H1 (cell line): ENCODE measurements around the gene TMEM204. TPM values are rescaled to one million over a fixed set of nuclear protein-coding genes. Genes with fewer than 3 reads are reported as not detected.

Experiments used
- CTCF ChIA-PET: fragments of 300-600 bp; sonication (Branson Sonifier 250); formaldehyde crosslinking; loops from one replicate; lab custom pipeline; 2021; ENCODE audit not compliant: partially characterized antibody; lab: Charles Lee
- POLR2A ChIA-PET: fragments of 300-600 bp; sonication (Branson Sonifier 250); formaldehyde crosslinking; loops from one replicate; lab custom pipeline; 2021; ENCODE audit warnings: inconsistent platforms; ENCODE audit not compliant: partially characterized antibody; lab: Charles Lee
- DNase-seq, 2 experiments: peaks; one replicate each; pipeline versions ENCODE4 v3.0.0 to v3.0.0-alpha.2; 2010 to 2022; ENCODE audit warnings: low spot score in 2 of 2, low read depth in 1 of 2, mixed read lengths in 1 of 2
- FAIRE-seq: peaks from 2 replicates; lab custom pipeline; 2011; peaks lifted over from hg19 to GRCh38; lab: Jason Lieb, UNC
- H2AFZ ChIP-seq: 2 replicates; pipeline ENCODE4 v1.8.1; 2012; ENCODE audit warnings: low read length, inconsistent platforms
- H2AK5ac ChIP-seq: 2 replicates; pipeline ENCODE4 v1.6.1; 2013; ENCODE audit warnings: low read depth, low read length
- H2BK120ac ChIP-seq: replicated peaks from 2 replicates; pipeline ENCODE3; 2013; ENCODE audit warnings: low read depth, low read length, inconsistent platforms
- H2BK12ac ChIP-seq: 2 replicates; pipeline ENCODE4 v1.6.1; 2013; ENCODE audit warnings: low read depth, low read length
- H2BK15ac ChIP-seq: 2 replicates; pipeline ENCODE4 v1.6.1; 2013; ENCODE audit warnings: low read length
- H2BK20ac ChIP-seq: 2 replicates; pipeline ENCODE4 v1.6.1; 2013; ENCODE audit warnings: low read length
- H2BK5ac ChIP-seq: 2 replicates; pipeline ENCODE4 v1.6.1; 2013; ENCODE audit warnings: low read depth, low read length
- H3K14ac ChIP-seq: 2 replicates; pipeline ENCODE4 v1.6.1; 2013; ENCODE audit warnings: inconsistent platforms; ENCODE audit not compliant: insufficient read length
- H3K18ac ChIP-seq: 2 replicates; pipeline ENCODE4 v1.6.1; 2013; ENCODE audit warnings: low read length; ENCODE audit errors: extremely low read depth
- H3K23ac ChIP-seq: 2 replicates; pipeline ENCODE4 v1.6.1; 2013; ENCODE audit warnings: inconsistent platforms; ENCODE audit not compliant: insufficient read length
- H3K23me2 ChIP-seq: 2 replicates; pipeline ENCODE4 v1.6.1; 2013; ENCODE audit warnings: low read depth, low read length
- H3K27ac ChIP-seq: 2 replicates; pipeline ENCODE4 v1.6.1; 2011; ENCODE audit warnings: low read depth, low read length, inconsistent platforms
- H3K27me3 ChIP-seq, 4 experiments: replicated peaks in 1 of 4; 1 replicate in 1 of 4; 2 replicates in 3 of 4; pipeline versions ENCODE4 v1.6.1 to v1.8.1; 2011 to 2013; ENCODE audit warnings: low read length in 3 of 4, mild to moderate bottlenecking in 3 of 4, inconsistent platforms in 2 of 4, mixed read lengths in 2 of 4, moderate library complexity in 1 of 4; ENCODE audit not compliant: control insufficient read depth in 3 of 4, insufficient read depth in 3 of 4; ENCODE audit errors: extremely low read depth in 1 of 4
- H3K36me3 ChIP-seq, 4 experiments: 2 replicates each; pipeline versions ENCODE4 v1.6.1 to v1.8.1; 2011 to 2013; ENCODE audit warnings: mild to moderate bottlenecking in 4 of 4, low read length in 3 of 4, moderate library complexity in 2 of 4, control low read depth in 1 of 4, inconsistent platforms in 1 of 4; ENCODE audit not compliant: insufficient read depth in 4 of 4, control insufficient read depth in 2 of 4
- H3K4ac ChIP-seq: replicated peaks from 2 replicates; pipeline ENCODE3; 2013; ENCODE audit warnings: low read length, low read depth, mixed read lengths, inconsistent platforms; ENCODE audit not compliant: insufficient read length
- H3K4me1 ChIP-seq, 4 experiments: replicated peaks in 1 of 4; 1 replicate in 1 of 4; 2 replicates in 3 of 4; pipeline versions ENCODE4 v1.6.1 to v1.8.1; 2011 to 2013; ENCODE audit warnings: low read length in 3 of 4, inconsistent platforms in 2 of 4, mixed read lengths in 1 of 4; ENCODE audit not compliant: insufficient read depth in 4 of 4, control insufficient read depth in 3 of 4
- H3K4me2 ChIP-seq, 2 experiments: 2 replicates each; pipeline versions ENCODE4 v1.6.1 to v1.8.1; 2011 to 2013; ENCODE audit warnings: low read depth in 2 of 2, low read length in 2 of 2, control low read depth in 1 of 2, inconsistent platforms in 1 of 2, mild to moderate bottlenecking in 1 of 2; ENCODE audit not compliant: insufficient read depth in 1 of 2
- H3K4me3 ChIP-seq, 4 experiments: fragments of 200-600, 300-600 bp in 1 of 4; sonication (generic), shearing (Covaris generic), sonication (Bioruptor Twin) in 1 of 4; 2 replicates each; pipeline versions ENCODE4 v1.5.1 to v1.8.1; 2011 to 2016; ENCODE audit warnings: low read length in 4 of 4, low read depth in 3 of 4, control low read depth in 2 of 4, inconsistent platforms in 2 of 4, mild to moderate bottlenecking in 2 of 4, mixed read lengths in 1 of 4, moderate library complexity in 1 of 4; ENCODE audit not compliant: insufficient read depth in 2 of 4; ENCODE audit errors: extremely low read depth in 1 of 4
- H3K56ac ChIP-seq: replicated peaks from 2 replicates; pipeline ENCODE3; 2013; ENCODE audit warnings: low read depth, mild to moderate bottlenecking, mixed read lengths, low read length, inconsistent platforms; ENCODE audit not compliant: insufficient read length
- H3K79me1 ChIP-seq: 2 replicates; pipeline ENCODE4 v1.6.1; 2013; ENCODE audit warnings: low read depth, low read length, control low read depth
- H3K79me2 ChIP-seq, 2 experiments: 2 replicates each; pipeline versions ENCODE4 v1.6.1 to v1.8.1; 2012 to 2013; ENCODE audit warnings: low read length in 2 of 2, mild to moderate bottlenecking in 2 of 2, inconsistent platforms in 1 of 2; ENCODE audit not compliant: insufficient read depth in 2 of 2, control insufficient read depth in 1 of 2
- H3K9ac ChIP-seq, 4 experiments: replicated peaks in 1 of 4; 1 replicate in 1 of 4; 2 replicates in 3 of 4; pipeline versions ENCODE4 v1.6.1 to v1.8.1; 2011 to 2013; ENCODE audit warnings: low read depth in 3 of 4, low read length in 3 of 4, control low read depth in 2 of 4, mild to moderate bottlenecking in 2 of 4, moderate library complexity in 2 of 4, inconsistent platforms in 1 of 4; ENCODE audit errors: extremely low read depth in 1 of 4
- H3K9me3 ChIP-seq, 2 experiments: 2 replicates each; pipeline versions ENCODE4 v1.6.1 to v1.8.1; 2012 to 2013; ENCODE audit warnings: mild to moderate bottlenecking in 2 of 2, moderate library complexity in 2 of 2, control low read depth in 1 of 2, inconsistent platforms in 1 of 2, low read depth in 1 of 2, low read length in 1 of 2, mixed read lengths in 1 of 2; ENCODE audit not compliant: insufficient read depth in 2 of 2
- H4K20me1 ChIP-seq, 2 experiments: replicated peaks in 1 of 2; 2 replicates each; pipeline versions ENCODE3 to v1.8.1; 2011 to 2013; ENCODE audit warnings: inconsistent platforms in 2 of 2, low read length in 2 of 2, mild to moderate bottlenecking in 1 of 2; ENCODE audit not compliant: insufficient read depth in 2 of 2, control insufficient read depth in 1 of 2
- H4K5ac ChIP-seq: 2 replicates; pipeline ENCODE4 v1.6.1; 2013; ENCODE audit warnings: low read length, low read depth, mixed read lengths, inconsistent platforms; ENCODE audit not compliant: insufficient read length
- H4K8ac ChIP-seq: 2 replicates; pipeline ENCODE4 v1.8.0; 2013; ENCODE audit warnings: mild to moderate bottlenecking, moderate library complexity, low read length, inconsistent platforms; ENCODE audit not compliant: insufficient read depth; ENCODE audit errors: extremely low read depth
- H4K91ac ChIP-seq: replicated peaks from 2 replicates; pipeline ENCODE3; 2013; ENCODE audit warnings: low read length, mixed read lengths, inconsistent platforms; ENCODE audit not compliant: insufficient read length
- POU5F1 ChIP-seq: IDR thresholded peaks from 2 replicates; pipeline ENCODE4 v1.6.1; 2011; ENCODE audit warnings: low read depth, mild to moderate bottlenecking, low read length, moderate library complexity
- RAD21 ChIP-seq, 2 experiments: IDR thresholded peaks in 1 of 2; conservative IDR thresholded peaks in 1 of 2; 2 replicates each; pipeline ENCODE4 v1.6.1; 2011; ENCODE audit warnings: low read depth in 2 of 2, low read length in 2 of 2, improper control_type of control experiment in 1 of 2, inconsistent platforms in 1 of 2, mild to moderate bottlenecking in 1 of 2, moderate library complexity in 1 of 2
- USF2 ChIP-seq: IDR thresholded peaks from 2 replicates; pipeline ENCODE4 v1.6.1; 2011; ENCODE audit warnings: low read length, improper control_type of control experiment
- WGBS, 2 experiments: shearing (Covaris generic) in 1 of 2; methylation state at CpG; one replicate each; pipeline versions ENCODE4 v1.1.6 to v1.1.7; 2013 to 2015; ENCODE audit warnings: low lambda C conversion rate in 2 of 2, mixed read lengths in 2 of 2, inconsistent platforms in 1 of 2, low coverage in 1 of 2, missing lambda C conversion rate in 1 of 2; ENCODE audit not compliant: insufficient replicate concordance in 2 of 2, insufficient coverage in 1 of 2, insufficient read length in 1 of 2; ENCODE audit errors: extremely low coverage in 1 of 2, missing lambda C conversion rate in 1 of 2; 5-methylcytosine and 5-hydroxymethylcytosine counted together
- polyA plus RNA-seq, 7 experiments: library from polyadenylated mRNA; depleted of rRNA in 3 of 7; stranded (reverse) in 5 of 7; unstranded in 2 of 7; fragments of >200 nt in 5 of 7; fragments of 200-250 nt in 2 of 7; gene quantifications; 1 replicate in 5 of 7; 2 replicates in 1 of 7; 4 replicates in 1 of 7; pipeline versions ENCODE4 v1.2.1 to v1.2.3, GENCODE V29; 2011 to 2013; ENCODE audit warnings: missing spikeins in 2 of 7, mixed read lengths in 2 of 7
- total RNA-seq: library from RNA; stranded (reverse); fragmentation: NEBNext Ultra II Directional; extraction: Animal tissue kit (Norgen Biotek cat#: 25700); gene quantifications from 2 replicates; pipeline ENCODE4 v1.2.1, GENCODE V29; 2021

Gene TMEM204
- total and polyA plus RNA-seq, 2 of the 8 experiments (the other 6 are each of a cell fraction or from before 2014, with no cell fraction given), result not detected

GRCh38 chr16:1539720-1540555 lies 6.5 kb downstream of the TMEM204 start:
- Histone ChIP-seq H2BK120ac (no peak overlapping the region), H3K23ac (no peak overlapping the region), H2AK5ac (no peak overlapping the region), H4K91ac (no peak overlapping the region), H3K36me3 (no peaks in the 10 kb centered on the region), H3K23me2 (no peaks in the 10 kb centered on the region), H3K9me3 (no peaks in the 10 kb centered on the region), H3K4ac (no peak overlapping the region), H4K8ac (no peak overlapping the region), H3K27ac (no peak overlapping the region), H3K4me1 (no peaks in the 10 kb centered on the region), H3K27me3 (no peaks in the 10 kb centered on the region), H3K4me3 (no peak overlapping the region), H2BK12ac (no peak overlapping the region), H4K5ac (no peak overlapping the region), H3K4me2 (no peak overlapping the region), H3K79me1 (no peaks in the 10 kb centered on the region), H4K20me1 (peaks cover 4 to 7% of the 10 kb centered on the region in 2 experiments), H3K14ac (no peak overlapping the region), H2BK15ac (no peak overlapping the region), H3K79me2 (no peaks in the 10 kb centered on the region), H2BK5ac (no peak overlapping the region), H3K18ac (no peak overlapping the region), H3K9ac (no peak overlapping the region), H3K56ac (no peak overlapping the region), H2AFZ (no peak overlapping the region), H2BK20ac (no peak overlapping the region)
- DNase-seq, result no peak
- 91% methylated on average over 35 of the region's 35 CpGs; no CpG with 5 or more reads in 1 of the 2 experiments for WGBS, 2 experiments
- TF ChIP-seq RAD21 (IDR thresholded peaks at IDR 0.05 in 1 of 2, conservative IDR thresholded peaks at IDR 0.05 in 1 of 2; ENCODE audit: low read depth in 2 of 2, low read length in 2 of 2), result no peak
- no peak for TF ChIP-seq USF2
- no peak for TF ChIP-seq POU5F1
- ChIA-PET POLR2A (interaction anchor here (1.3 to 1.8 kb wide), 2 partner anchors 27 to 29 kb away, joined by 3 to 4 read pairs; no protein-coding TSS in a partner anchor), CTCF (interaction anchor here (0.6 to 3.0 kb wide), 10 partner anchors 9 to 235 kb away, joined by 3 to 12 read pairs (median 6); partner anchors contain the start of gene TELO2)
- no peak for FAIRE-seq
